Posterior vena cava (tissue), 2 donors: ENCODE measurements around the gene KRTAP5-7. TPM values are rescaled to one million over a fixed set of nuclear protein-coding genes. Genes with fewer than 3 reads are reported as not detected.
"Not testable (repeated sequence)": the region's sequence is repeated elsewhere in the genome, so short reads cannot be mapped to it uniquely, and the experiment has no call there.

ENCODE experiments used
- DNase-seq: peaks from one replicate; pipeline ENCODE4 v3.0.0-alpha.2; 2020; ENCODE audit warnings: low spot score
- intact Hi-C, 2 donors: fragments of 100-400 bp; cut with DNase I; formaldehyde crosslinking; loops; one replicate each; pipeline versions ENCODE4 v1.14.1 to v1.14.2; 2022 to 2023
- total RNA-seq, 2 donors: library from RNA; stranded (reverse); fragmentation: NEBNext Ultra II Directional; extraction: Animal tissue kit (Norgen Biotek cat#: 25700); gene quantifications; one replicate each; pipeline ENCODE4 v1.2.1, GENCODE V29; 2021
- donor health status: DM: yes; HTN: yes; CAD: no.
- donor health status: DM: yes; HTN: yes; CAD: no.

The KRTAP5-7 gene
- total RNA-seq, 2 donors from 2014 or later, result 0.24 TPM; not detected in 1

- intact Hi-C loops, result no loop called here
Observed at GRCh38 chr11:71527576-71528210, 626 bp downstream of the KRTAP5-7 start.

GRCh38 chr11:71530602-71531001 lies 3.5 kb downstream of the KRTAP5-7 start:
- intact Hi-C loops, result no loop called here
- no peak for DNase-seq

More at GRCh38 chr11:71527576-71528210, 626 bp downstream of the KRTAP5-7 start:
- DNase-seq, result no peak

- no peak for DNase-seq
- intact Hi-C loops, result no loop called here
Observed at GRCh38 chr11:71532036-71532610, 5.1 kb downstream of the KRTAP5-7 start.

GRCh38 chr11:71534711-71535608 lies 7.9 kb downstream of the KRTAP5-7 start:
- intact Hi-C loops, DNase-seq: not testable (repeated sequence)

- no peak for DNase-seq
- intact Hi-C loops, result no loop called here
Observed at GRCh38 chr11:71535825-71536224, 8.8 kb downstream of the KRTAP5-7 start.

GRCh38 chr11:71537537-71537936 lies 10.5 kb downstream of the KRTAP5-7 start:
- no peak for DNase-seq

GRCh38 chr11:71537977-71538665 lies 11.1 kb downstream of the KRTAP5-7 start, which contains the start of gene KRTAP5-8:
Gene KRTAP5-8 (plus strand): TSS chr11:71538025. CDS start chr11:71538056, 31 bp downstream.
- DNase-seq, intact Hi-C loops: not testable (repeated sequence)

More at GRCh38 chr11:71537537-71537936, 10.5 kb downstream of the KRTAP5-7 start:
- intact Hi-C loops, result no loop called here

GRCh38 chr11:71538666-71538990 lies 11.6 kb downstream of the KRTAP5-7 start:
- intact Hi-C loops, result no loop called here
- DNase-seq, result no peak

- no peak for DNase-seq
- intact Hi-C loops, result no loop called here
Observed at GRCh38 chr11:71539017-71539416, 11.9 kb downstream of the KRTAP5-7 start.

GRCh38 chr11:71539971-71540370 lies 12.9 kb downstream of the KRTAP5-7 start:
- DNase-seq, intact Hi-C loops: not testable (repeated sequence)

- DNase-seq, intact Hi-C loops: not testable (repeated sequence)
Observed at GRCh38 chr11:71540521-71541304, 13.6 kb downstream of the KRTAP5-7 start.

- no peak for DNase-seq
- intact Hi-C loops, result no loop called here
Observed at GRCh38 chr11:71542382-71542781, 15.3 kb downstream of the KRTAP5-7 start.

GRCh38 chr11:71542879-71543777 lies 16.1 kb downstream of the KRTAP5-7 start:
- DNase-seq, result no peak
- intact Hi-C loops, result no loop called here

GRCh38 chr11:71543866-71544265 lies 16.8 kb downstream of the KRTAP5-7 start:
- DNase-seq, result no peak
- intact Hi-C loops, result no loop called here

GRCh38 chr11:71544525-71545214 lies 17.6 kb downstream of the KRTAP5-7 start:
- intact Hi-C loops, result no loop called here
- no peak for DNase-seq

GRCh38 chr11:71545405-71545966 lies 18.4 kb downstream of the KRTAP5-7 start:
- no peak for DNase-seq

GRCh38 chr11:71548120-71548519 lies 21.1 kb downstream of the KRTAP5-7 start, which contains the start of gene KRTAP5-9:
Gene KRTAP5-9 (plus strand): TSS chr11:71548420. CDS start chr11:71548658, 238 bp downstream.
- intact Hi-C loops, result no loop called here
- no peak for DNase-seq

More at GRCh38 chr11:71545405-71545966, 18.4 kb downstream of the KRTAP5-7 start:
- intact Hi-C loops, result no loop called here
